ENCODE results near the gene NAA80. TPM values are rescaled to one million over a fixed set of nuclear protein-coding genes. Genes with fewer than 3 reads are reported as not detected.

Gene NAA80
- total and polyA plus RNA-seq, 2 of the 13 experiments (the other 11 are each of a cell fraction or from before 2014, with no cell fraction given) = 3.4 to 8.7 TPM

- peak; percentile 45; the same call in 1 of the 2 replicates for TF ChIP-seq POGZ (CRISPR knock-in tag; IDR thresholded peaks at IDR 0.05)
- TF ChIP-seq ZNF382 (CRISPR knock-in tag; IDR thresholded peaks at IDR 0.05; ENCODE audit: borderline replicate concordance) = no peak
- TF ChIP-seq ISX (CRISPR knock-in tag; conservative IDR thresholded peaks at IDR 0.05) = no peak
- TF ChIP-seq PPARG (CRISPR knock-in tag; conservative IDR thresholded peaks at IDR 0.05) = no peak; the same call in 1 of the 2 replicates
- no peak; the same call in 1 of the 2 replicates for TF ChIP-seq NFKBIZ (CRISPR knock-in tag; IDR thresholded peaks at IDR 0.05)
- TF ChIP-seq ATM (IDR thresholded peaks at IDR 0.05; ENCODE audit: borderline replicate concordance) = no peak
- peak; percentile 78; the same call in 1 of the 2 replicates for TF ChIP-seq ZFP36L1 (CRISPR knock-in tag; IDR thresholded peaks at IDR 0.05)
- no peak for TF ChIP-seq IKZF4 (CRISPR knock-in tag; IDR thresholded peaks at IDR 0.05; ENCODE audit: borderline replicate concordance, low read depth, not compliant biosample characterization)
- no peak for TF ChIP-seq ZXDC (CRISPR knock-in tag; IDR thresholded peaks at IDR 0.05)
- TF ChIP-seq BRD4 (CRISPR knock-in tag; IDR thresholded peaks at IDR 0.05) = peak; percentile 92
- peak; percentile 94 for TF ChIP-seq JUN (CRISPR knock-in tag; IDR thresholded peaks at IDR 0.05)
- no peak for TF ChIP-seq ZNF432 (CRISPR knock-in tag; IDR thresholded peaks at IDR 0.05; ENCODE audit: borderline replicate concordance)
- TF ChIP-seq MTA3 (CRISPR knock-in tag; IDR thresholded peaks at IDR 0.05) = no peak
- TF ChIP-seq ZFP1 (CRISPR knock-in tag; IDR thresholded peaks at IDR 0.05) = 0 out of 2 replicates have a peak, but pooled peaks have one; percentile 68
- peak; percentile 11; the same call in 1 of the 2 replicates for TF ChIP-seq ZSCAN12 (CRISPR knock-in tag; IDR thresholded peaks at IDR 0.05)
- peak; percentile 70; the same call in 1 of the 2 replicates for TF ChIP-seq TARDBP (CRISPR knock-in tag; IDR thresholded peaks at IDR 0.05)
- 0 out of 2 replicates have a peak, but pooled peaks have one; percentile 29 for TF ChIP-seq ZFP62 (CRISPR knock-in tag; IDR thresholded peaks at IDR 0.05)
- TF ChIP-seq NONO (IDR thresholded peaks at IDR 0.05) = no peak
- peak; percentile 87 for TF ChIP-seq NONO (CRISPR knock-in tag; conservative IDR thresholded peaks at IDR 0.05)
- no peak for TF ChIP-seq KDM5A (IDR thresholded peaks at IDR 0.05; ENCODE audit: borderline replicate concordance, low read length)
- peak; percentile 36; the same call in 1 of the 2 replicates for TF ChIP-seq ZKSCAN1 (IDR thresholded peaks at IDR 0.05; ENCODE audit: low read length)
- no peak for TF ChIP-seq FOXC1 (CRISPR knock-in tag; IDR thresholded peaks at IDR 0.05; ENCODE audit: borderline replicate concordance)
- no peak; the same call in 1 of the 2 replicates for TF ChIP-seq HMGXB3 (CRISPR knock-in tag; IDR thresholded peaks at IDR 0.05; ENCODE audit: borderline replicate concordance)
- peak; percentile 92 for TF ChIP-seq RBFOX2 (IDR thresholded peaks at IDR 0.05; ENCODE audit: low read depth, low read length)
Measured at GRCh38 chr3:50260027-50260941, 38.9 kb downstream of the NAA80 start (continued).
